Muscle of back (tissue), 11 donors: Measurements from ENCODE around the gene DOHH. TPM values are rescaled to one million over a fixed set of nuclear protein-coding genes. Genes with fewer than 3 reads are reported as not detected.
"Not testable (repeated sequence)": the region's sequence is repeated elsewhere in the genome, so short reads cannot be mapped to it uniquely, and the experiment has no call there.

Experiments
- DNase-seq, 3 donors: peaks; one replicate each; pipeline versions ENCODE4 v3.0.0 to v3.0.0-alpha.2; 2013
- polyA plus RNA-seq, 10 donors: library from polyadenylated mRNA; unstranded; fragments of 120-200 nt; gene quantifications; one replicate each; pipeline ENCODE4 v1.2.1, GENCODE V29; 2013; ENCODE audit not compliant: insufficient read length in 10 of 10

The DOHH gene
- polyA plus RNA-seq, 10 donors = 3.8 to 10.0 (median 5.7) TPM

DNA sequence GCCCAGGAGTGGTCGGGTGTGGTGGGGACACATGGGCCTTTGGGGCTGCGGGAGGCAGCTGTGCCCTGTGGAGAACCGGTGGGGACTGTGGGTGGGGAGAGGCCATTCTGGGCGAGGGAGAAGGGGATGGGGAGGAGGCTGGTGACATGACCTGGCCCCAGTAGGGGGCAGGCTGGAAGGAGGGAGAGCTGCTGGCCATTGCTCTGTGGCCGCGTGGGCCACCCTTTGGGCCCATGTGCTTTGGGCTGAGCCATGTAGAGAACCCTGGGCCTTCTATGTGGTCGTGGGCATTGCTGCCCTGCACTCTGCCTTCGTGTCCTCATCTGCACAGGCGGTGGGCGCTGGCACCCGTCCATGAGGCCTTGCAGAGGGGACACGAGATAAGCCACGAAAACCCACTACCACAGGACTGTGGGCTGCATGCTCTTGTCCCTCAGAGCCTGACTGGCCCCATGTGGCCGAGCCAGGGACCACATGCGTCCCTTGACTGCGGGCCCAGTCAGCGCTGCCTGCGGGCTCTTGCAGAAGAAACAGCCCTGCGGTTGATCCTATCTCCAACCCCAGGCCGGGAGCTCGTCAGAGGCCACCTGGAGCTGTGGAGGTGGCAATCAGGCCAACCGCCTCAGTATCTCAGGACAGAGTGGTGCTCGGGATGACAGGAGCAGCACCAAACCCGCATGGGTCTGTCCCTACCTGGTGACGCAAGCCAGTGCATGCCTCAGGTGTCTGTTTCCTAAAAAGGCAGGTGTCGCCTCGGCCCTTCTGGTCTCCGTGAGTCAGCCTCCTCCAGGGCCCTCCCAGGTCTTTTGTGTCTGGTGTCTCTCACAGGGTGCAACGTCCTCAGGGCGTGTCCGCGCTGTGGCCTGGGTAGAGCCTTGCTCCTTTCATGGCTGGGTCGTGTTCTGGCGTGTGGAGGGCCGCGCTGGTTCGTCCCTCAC lies 20.0 kb upstream of the DOHH start:
- DNase-seq = no peak

DNA sequence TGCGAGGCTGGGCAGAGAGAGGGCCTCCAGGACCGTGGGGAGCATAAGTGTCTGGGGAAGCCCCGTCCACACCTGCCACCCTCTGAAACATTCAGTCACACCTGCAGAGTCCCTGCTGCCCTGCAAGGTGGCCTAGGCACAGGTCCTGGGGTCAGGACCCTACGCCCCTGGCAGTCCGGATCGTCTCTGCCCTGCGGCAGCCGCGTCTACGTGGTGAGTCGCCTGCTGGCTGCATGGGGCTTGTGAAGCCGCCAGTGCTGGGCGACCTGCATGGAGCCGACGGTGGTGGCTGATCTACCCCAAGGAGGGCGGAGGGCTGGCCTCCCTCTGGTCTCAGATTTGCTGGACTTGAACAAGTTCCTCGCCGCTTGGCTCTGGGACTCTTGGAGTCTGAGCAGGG lies 18.7 kb upstream of the DOHH start:
- DNase-seq = no peak

DNA sequence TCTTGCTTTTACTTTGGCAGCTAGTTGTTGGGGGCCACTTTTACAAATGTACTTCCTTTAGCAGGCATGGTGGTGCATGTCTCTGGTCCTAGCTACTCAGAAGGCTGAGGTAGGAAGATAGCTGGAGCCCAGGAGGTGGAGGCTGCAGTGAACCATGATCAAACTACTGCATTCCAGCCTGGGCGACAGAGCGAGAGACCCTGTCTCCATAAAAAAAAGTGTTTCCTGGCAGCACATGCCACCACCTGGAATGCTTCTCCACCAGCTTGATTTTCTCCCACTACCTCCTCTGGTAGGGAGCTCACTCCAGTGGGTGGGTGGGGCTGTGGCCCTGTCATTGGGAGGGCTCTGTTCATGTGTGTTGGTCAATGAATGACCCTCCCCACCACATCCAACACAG lies 18.2 kb upstream of the DOHH start:
- no peak for DNase-seq

DNA sequence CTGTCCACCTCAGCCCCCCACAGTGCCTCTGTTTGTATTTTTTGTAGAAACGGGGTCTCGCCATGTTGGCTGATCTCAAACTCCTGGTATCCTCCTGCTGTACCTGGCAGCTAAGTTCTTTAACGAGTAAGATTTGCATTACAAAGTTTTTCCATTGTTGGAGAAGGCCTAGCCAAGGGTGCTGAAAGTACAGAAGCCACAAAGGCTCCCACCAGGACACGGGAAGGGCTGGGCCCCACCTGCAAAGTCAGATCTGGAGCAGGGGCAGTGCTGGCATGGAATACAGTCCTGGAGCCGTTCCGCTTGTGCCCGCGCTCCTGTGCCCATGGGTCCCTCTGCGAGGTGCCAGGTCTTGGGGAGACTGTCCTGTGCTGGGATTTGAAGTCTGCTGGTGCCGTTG lies 17.8 kb upstream of the DOHH start:
- DNase-seq = no peak

DNA sequence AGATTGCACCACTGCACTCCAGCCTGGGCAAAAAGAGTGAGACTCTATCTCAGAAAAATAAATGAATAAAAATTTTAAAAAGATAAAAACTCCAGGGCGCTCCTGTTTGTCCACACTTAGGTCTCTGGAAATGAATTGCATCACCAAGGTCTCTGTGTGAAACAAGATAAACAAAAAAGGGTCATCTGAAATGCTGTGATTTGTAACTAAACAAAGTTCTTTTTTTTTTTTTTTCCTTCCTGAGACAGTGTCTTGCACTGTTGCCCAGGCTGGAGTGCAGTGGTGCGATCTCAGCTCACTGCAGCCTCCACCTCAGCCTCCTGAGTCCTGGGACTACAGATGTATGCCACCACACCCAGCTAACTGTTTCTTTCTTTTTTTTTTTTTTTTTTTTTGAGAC lies 17.2 kb upstream of the DOHH start:
- DNase-seq = no peak

DNA sequence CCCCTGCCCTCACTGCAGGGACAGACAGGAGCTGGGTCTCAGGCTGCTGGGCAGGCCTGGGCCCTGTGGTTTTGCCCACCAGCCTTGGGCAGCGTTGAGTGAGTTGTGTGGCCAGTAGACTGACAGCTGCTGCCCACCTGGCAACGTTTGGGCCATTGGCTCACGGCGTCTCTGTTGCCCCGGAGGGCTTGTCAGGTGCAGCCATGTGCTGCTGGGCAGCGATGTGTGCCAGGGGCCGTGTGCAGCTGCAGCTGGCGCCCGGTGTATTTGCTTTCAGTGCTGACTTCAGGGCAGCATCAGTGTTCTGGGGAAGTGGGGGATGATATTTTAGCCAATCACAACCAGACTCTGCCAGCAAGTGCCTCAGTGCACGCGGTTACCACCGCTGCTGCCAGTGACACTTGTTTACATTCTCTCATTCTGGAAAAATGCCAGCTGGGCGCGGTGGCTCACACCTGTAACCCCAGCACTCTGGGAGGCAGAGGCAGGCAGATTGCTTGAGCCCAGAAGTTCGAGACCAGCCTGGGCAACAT lies 16.3 kb upstream of the DOHH start:
- no peak for DNase-seq

DNA sequence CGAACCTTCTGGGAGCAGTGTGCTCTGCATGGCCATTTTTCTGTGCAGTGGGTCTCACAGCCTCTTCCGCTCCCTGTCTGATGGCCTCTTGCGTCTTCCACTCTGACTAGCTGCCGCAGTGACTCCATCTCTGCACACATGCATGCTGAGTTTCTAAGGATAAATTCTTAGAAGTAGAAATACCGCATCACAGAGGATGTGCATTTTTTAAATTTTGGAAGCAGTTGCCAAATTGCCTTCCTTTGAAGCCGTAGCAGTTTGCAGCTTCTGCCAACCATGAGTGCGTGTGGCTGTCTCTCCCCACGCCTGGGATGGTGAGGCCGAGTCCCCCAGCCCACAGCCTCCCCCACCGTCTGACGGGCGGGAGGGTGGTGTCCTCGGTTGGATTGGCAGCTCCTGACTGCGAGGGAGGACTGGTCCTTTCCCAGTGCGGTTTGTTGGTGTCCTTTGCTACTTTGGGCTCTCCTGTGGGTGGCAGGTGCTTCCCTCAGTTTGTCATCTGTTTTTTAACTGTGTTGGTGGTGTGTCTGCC lies 15.5 kb upstream of the DOHH start:
- DNase-seq = no peak

DNA sequence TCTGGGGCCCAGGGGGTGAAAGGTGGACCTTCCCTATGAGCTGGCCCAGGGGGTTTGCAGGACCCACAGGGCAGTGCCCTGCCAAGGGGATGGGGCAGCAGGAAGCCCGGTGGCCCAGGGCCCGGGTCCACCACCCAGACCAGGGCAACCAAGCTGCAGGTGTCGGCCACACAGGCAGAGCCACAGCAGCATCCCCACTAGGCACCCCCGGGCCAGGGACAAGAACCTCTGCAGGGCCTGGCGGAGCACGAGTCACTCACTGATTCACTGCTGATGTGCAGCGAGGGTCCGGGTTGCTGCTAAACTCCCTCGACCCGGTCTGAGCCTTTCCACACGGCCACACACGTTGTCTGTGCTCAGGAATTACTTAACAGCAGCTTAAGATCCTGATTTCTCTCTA lies 14.5 kb upstream of the DOHH start:
- no peak for DNase-seq

DNA sequence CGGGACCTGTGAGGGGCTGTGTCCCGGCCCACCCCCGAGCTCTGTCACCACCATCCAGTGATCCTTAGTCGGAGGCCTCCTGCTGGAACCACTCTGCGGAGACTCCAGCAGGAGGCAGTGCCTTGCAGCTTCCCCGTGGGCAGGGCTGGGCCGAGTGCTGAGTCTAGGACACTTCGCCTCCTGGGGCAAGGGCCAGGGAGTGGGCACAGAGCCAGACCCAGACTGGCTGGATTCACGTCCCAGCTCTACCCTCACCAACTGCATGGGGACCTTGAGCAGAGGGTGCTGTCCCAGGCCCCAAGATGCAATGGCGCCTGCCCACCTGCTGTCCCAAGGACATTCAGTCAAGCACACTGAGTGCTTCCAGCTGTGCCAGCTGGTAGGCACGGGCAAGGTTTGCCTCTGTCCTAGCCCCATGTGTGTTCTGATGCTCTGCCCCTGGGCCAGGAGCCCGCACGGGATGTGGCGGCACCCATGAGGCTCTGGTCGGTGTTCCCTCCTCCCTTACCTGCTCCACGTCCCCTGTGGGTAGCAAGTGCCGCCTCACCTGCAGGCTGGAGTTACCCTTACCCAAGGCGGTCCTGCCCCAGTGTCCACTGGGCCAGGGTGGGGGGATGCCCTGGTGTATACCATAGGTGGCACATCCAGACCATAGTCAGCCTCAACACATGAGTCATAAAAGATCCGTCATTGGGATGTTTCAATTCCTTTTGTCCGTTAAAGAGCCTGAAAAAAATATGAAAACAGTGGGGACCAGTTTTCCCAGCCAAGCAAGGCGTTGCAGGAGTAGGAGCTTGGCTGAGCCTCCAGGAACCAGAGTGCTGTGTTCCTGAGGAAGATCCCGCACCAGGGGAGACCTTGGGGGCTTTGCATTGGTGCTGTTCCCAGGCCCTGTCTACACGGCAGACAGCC lies 13.0 kb upstream of the DOHH start:
- no peak for DNase-seq

DNA sequence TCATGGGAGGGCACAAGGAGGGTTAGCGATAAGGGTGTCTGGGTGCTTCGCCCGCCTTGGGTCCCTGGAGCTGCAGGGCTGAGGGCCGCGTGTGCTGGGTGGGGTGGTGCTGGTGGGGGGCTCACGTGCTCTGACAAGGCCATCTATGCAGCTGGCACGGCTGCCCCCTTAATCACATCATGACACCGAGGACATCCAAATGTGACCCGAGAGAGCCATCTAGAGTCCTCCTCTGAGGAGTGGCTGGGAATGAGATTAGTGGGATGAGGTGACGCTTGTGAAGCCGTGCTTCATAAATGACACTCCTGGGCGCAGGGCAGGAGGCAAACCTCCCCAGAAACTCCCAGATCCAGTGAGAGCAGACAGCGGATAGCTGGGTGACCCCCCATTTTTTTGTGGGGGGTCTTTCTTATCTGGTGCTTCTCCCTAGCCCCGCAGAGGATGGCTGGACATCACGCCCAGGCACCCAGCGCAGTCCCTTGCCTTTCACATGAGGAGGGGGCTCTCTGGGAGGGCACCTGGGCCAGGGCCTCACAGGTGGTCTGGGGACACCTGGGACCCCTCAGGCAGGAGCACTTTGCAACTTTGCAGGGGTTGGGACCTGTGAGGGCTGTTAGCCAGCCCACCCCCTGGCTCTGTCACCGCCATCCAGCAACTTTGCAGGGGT lies 12.2 kb upstream of the DOHH start:
- no peak for DNase-seq

DNA sequence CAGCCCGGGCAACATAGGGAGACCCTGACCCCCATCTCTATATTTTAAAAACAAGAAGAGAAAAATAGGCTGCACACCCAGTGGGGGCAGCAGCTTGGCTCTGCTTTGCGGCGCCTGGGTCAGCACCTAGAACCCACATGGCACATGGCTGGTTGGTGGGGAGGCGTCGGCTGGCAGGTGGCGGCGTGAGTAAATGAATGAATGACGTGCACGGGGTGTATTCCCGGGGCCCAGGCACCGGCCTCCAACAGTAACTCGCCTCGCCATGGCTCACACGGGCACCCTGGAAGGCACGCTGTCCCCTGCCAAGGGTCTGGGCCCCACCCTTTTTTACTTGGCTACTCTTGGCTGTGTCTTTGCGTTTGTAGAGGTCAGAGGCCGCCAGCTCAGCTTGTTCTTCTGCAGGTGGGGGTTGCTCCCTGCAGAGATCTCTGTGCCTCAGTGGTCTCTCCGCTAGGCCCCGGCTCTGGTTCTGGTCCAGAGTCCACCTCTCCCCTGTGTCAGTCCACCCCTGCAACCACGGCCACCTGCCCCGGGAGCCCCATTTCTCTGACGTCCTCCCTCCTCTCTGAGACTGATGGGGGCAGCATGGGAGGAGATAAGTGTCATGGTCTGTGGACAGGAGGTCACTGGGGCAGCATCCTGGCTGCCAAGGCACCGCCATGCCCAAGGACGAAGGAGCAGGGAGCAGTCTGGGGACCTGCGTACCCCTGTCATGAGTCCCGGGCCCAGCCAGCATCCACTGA lies 11.2 kb upstream of the DOHH start:
- DNase-seq = no peak

DNA sequence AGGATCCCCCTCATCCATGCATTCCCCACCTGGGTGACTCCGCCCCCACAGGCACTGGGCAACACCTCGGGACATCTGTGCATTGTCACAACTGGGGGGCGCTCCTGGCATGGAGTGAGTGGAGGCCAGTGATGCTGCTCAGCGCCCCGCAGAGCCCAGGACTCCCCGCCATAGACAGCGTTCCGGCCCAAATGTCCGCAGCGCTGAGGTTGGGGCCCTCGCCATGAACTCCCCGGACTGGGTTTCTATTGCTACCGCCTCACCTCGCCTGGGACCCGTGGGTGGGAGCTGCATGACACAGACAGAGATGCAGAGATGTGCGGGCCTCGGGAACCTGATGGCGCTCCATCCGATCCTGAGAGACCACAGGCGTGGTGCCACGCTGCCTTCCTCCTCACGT lies 10.3 kb upstream of the DOHH start:
- no peak for DNase-seq

DNA sequence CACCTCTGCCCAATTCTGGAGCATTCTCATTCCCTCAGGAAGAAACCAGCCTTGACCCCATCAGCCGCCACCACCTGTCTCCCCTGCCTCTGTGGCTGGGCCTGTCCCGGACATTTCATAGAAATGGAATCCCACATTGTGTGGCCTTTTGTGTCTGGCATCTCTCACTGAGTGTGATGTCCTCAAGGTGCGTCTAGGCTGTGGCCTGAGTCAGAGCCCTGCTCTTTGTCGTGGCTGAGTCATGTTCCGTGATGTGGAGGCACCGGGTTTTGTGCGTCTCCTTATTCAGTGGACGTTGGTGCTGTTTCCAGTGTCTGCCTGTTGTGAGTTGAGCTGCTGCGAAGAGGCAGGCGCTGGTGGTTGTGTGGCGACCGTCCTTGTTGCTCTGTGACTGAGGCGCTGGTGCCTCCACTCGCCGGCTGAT lies 9.1 kb upstream of the DOHH start:
- peak in 1 of 3 donors; percentile 4 for DNase-seq

DNA sequence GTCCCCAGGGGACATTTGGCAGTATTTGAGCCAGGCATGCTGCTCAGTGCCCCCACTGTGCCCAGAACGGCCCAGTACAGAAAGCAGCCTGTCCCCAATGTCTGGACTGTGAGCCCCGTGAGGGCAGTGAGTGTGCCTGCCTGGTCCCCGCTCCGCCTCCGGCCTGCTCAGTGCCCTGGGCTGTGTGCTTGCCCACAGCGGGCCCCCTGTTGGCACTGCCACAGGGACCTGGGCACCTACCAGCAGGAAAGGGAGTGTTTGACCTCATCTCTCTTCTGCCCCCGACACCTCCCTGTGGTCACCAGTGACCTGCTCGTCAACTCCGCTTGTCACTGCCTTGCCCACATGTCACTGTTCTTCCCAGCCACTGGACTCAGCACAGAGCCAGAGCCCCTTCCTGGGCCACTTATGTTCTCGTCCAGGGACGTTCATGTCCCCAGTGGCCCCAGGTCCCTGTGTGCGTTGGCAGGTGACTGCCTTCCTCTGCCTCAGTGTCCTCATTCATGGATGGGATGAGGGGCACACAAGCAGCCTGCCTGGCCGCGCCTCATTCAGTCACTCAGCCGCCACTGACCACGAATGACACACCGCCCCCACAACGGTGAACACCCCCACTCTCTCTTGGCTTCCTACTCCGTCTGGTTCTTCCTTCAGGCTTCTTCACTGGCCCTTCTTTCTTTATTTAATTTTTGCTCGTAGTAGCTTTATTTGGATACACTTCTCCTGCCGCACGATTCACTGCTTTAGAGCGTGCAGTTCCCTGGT lies 8.5 kb upstream of the DOHH start:
- no peak for DNase-seq

DNA sequence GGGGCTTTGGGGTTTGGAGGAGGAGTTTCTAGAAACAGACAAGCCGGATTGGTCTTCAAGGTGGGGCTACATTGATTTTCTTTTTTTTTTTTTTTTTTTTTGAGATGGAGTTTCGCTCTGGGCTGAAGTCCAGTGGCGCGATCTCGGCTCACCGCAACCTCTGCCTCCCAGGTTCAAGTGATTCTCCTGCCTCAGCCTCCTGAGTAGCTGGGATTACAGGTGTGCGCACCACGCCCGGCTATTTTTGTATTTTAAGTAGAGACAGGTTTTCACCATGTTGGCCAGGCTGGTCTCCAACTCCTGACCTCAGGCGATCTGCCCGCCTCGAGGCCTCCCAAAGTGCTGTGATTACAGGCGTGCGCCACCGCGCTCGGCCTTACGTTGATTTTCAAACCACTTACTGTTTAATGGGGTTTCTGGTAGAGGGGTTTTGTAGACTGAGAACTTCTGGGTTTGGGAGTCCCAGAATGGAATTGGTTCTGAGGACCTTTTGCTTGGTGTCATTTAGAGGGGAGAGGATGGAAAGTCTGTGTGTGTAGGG lies 7.7 kb upstream of the DOHH start:
- DNase-seq = not testable (repeated sequence)

DNA sequence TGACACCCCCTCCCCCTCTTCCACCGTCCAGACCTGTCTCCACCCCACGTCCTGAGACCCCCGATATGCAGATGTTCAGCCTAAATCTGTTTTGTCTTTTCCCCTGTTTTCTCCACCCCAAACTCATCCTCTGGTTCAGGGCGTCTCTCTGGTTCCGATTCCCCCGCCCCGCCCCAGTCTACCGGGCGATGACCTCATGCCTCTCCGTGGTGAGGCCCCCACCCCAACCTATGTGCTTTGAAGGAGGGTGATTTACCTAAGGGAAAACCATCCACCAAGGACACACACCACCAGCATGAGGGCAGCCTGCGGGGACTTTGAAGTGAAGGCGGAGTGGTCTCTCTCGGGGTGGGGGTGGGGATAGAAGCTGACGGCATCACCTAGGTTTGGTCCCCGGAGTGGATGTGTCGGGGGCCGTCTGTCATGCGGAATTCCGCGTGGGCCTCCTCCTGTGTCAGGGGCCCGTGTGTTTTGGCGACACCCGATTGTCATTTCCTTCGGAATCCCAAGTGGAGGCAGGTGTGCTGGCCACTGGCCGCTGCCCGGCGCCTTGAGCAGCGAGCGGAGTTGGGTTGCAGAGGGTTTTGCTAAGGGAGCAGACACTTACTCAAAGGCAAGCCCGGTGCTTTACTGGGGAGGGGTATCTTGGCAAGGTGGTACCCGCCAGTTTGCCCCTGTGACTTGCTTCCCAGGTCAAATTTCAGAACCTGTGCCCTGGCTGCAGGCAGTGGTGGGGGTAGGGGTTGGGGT lies 7.1 kb upstream of the DOHH start:
- peak in 2 of 3 donors; percentile 27 to 56 for DNase-seq

DNA sequence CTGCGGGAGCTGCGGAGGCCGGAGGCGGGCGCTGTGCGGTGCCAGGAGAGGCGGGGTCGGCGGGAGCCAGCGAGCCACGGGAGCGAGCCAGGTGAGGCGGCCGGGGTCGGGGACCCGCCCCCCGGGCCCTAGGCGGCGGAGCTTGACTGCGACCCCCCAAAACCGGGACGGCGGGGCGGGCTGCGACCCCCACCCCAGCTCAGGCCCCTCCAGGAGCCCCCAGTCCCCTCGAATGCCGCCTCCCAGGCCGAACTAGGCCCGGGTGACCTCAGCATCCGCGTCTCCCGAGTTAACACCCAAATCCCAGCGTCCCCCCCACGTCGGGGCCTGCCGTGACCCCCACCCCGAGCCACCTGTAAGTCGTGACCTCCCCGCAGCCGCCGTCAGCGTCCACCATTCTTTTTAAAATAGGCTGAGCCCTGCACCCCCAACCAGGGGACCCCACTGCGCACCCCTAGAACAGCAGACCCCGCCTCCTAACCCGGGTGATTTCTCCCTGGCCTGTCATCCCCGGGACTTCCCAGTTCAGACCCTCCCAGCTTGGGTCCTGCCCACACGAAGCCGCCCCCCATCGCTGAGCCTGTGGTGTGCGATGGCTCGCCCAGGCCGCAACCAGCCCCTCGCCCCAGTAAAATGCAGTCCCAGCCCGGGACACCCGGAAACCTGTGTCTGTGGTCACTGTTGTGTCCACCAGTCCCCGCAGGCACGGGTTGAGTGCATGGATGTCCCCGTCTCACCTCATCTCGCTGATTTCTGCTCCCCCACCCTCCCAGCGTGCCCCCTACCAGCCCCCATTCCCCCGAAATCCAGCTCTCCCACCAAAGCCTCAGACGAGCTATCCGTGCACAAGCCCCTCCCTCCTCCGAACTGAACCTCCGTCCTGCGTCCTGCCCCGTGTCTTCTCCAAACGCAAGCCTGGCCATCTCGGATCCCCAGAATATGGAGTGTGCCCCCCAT lies 6.2 kb upstream of the DOHH start:
- DNase-seq = peak in 2 of 3 donors; percentile 27 to 62
